Activated CD4-positive, alpha-beta T cell treated with anti-CD3 and anti-CD28 coated beads for 24 hours (primary cell): ENCODE data around the gene HAUS8.
"Not testable (repeated sequence)": the region's sequence is repeated elsewhere in the genome, so short reads cannot be mapped to it uniquely, and the experiment has no call there.

Source experiments
- DNase-seq, 2 donors: peaks; one replicate each; pipeline ENCODE4 v3.0.0-alpha.2; 2020; ENCODE audit warnings: low read depth in 2 of 2

Gene HAUS8

GRCh38 chr19:17101686-17102628 is 26.7 kb upstream of the HAUS8 start:
- DNase-seq, result no peak

- no peak for DNase-seq
Observed at GRCh38 chr19:17098326-17098725, 23.1 kb upstream of the HAUS8 start.

- no peak for DNase-seq
Observed at GRCh38 chr19:17097593-17098126, 22.4 kb upstream of the HAUS8 start.

- DNase-seq, result no peak
Observed at GRCh38 chr19:17095141-17095919, 20.1 kb upstream of the HAUS8 start.

GRCh38 chr19:17094694-17095093 is 19.4 kb upstream of the HAUS8 start:
- DNase-seq, result not testable (repeated sequence)

GRCh38 chr19:17092696-17093095 is 17.4 kb upstream of the HAUS8 start:
- DNase-seq, result no peak

GRCh38 chr19:17091758-17092333 is 16.6 kb upstream of the HAUS8 start:
- DNase-seq, result no peak

- DNase-seq, result no peak
Observed at GRCh38 chr19:17090583-17090982, 15.3 kb upstream of the HAUS8 start.

GRCh38 chr19:17088552-17088951 is 13.3 kb upstream of the HAUS8 start:
- DNase-seq, result no peak

GRCh38 chr19:17086834-17087233 is 11.6 kb upstream of the HAUS8 start:
- DNase-seq, result no peak

GRCh38 chr19:17086120-17086519 is 10.9 kb upstream of the HAUS8 start:
- DNase-seq, result no peak

- DNase-seq, result no peak
Observed at GRCh38 chr19:17081672-17082630, 6.7 kb upstream of the HAUS8 start.

- no peak for DNase-seq
Observed at GRCh38 chr19:17080440-17080801, 5.2 kb upstream of the HAUS8 start.

GRCh38 chr19:17079710-17080439 is 4.6 kb upstream of the HAUS8 start:
- peak; percentile 47 to 60 for DNase-seq

- DNase-seq, result no peak
Observed at GRCh38 chr19:17078920-17079709, 3.9 kb upstream of the HAUS8 start.

GRCh38 chr19:17078036-17078919 is 3.0 kb upstream of the HAUS8 start:
- DNase-seq, result no peak

GRCh38 chr19:17077447-17078028 is 2.3 kb upstream of the HAUS8 start:
- DNase-seq, result no peak

GRCh38 chr19:17076543-17076991 is 1.3 kb upstream of the HAUS8 start:
- DNase-seq, result no peak
